ENCODE data around the gene TAX1BP3. TPM values are rescaled to one million over a fixed set of nuclear protein-coding genes. Genes with fewer than 3 reads are reported as not detected.

Gene TAX1BP3
- total and polyA plus RNA-seq, 9 of the 15 experiments (the other 6 are each of a cell fraction or from before 2014, with no cell fraction given): 0.99 to 14.5 (median 6.2) TPM

GRCh38 chr17:3639981-3640596 is 28.3 kb downstream of the TAX1BP3 start:
- POLR2A ChIA-PET: interaction anchor here (0.6 to 1.3 kb wide), 8 partner anchors 9 to 900 kb away, joined by 3 to 5 read pairs (median 3); no protein-coding TSS in a partner anchor
- Histone ChIP-seq H3K36me3 (ENCODE audit: control insufficient read depth, insufficient read depth, low read length) (peaks cover 3% of the 10 kb centered on the region; the same call in 1 of the 3 replicates), H3K27ac (ENCODE audit: extremely low read depth, low read depth, low read length) (peak overlapping the region; percentile 84), H3K9me3 (replicated peaks; ENCODE audit: control insufficient read depth, insufficient read depth, low read depth, low read length) (no peaks in the 10 kb centered on the region), H3K9ac (ENCODE audit: insufficient read depth in 1 of 2, low read depth in 2 of 2, low read length in 2 of 2) (peak overlapping the region; percentile 24 to 40; a peak in 3 of 4 replicates), H4K20me1 (replicated peaks; ENCODE audit: control insufficient read depth, insufficient read depth, low read length) (no peaks in the 10 kb centered on the region), H3K9me1 (ENCODE audit: control insufficient read depth, insufficient read depth, low read length) (no peaks in the 10 kb centered on the region), H3K4me1 (replicated peaks in 1 of 2; ENCODE audit: control insufficient read depth in 2 of 2, insufficient read depth in 2 of 2, low read length in 2 of 2) (peaks cover 21 to 32% of the 10 kb centered on the region in 2 experiments), H2AFZ (ENCODE audit: low read depth, low read length) (peak overlapping the region; percentile 69), H3K27me3 (ENCODE audit: control insufficient read depth in 2 of 2, insufficient read depth in 2 of 2, low read length in 2 of 2) (no peaks in the 10 kb centered on the region), H3K4me2 (ENCODE audit: insufficient read depth, low read length) (peak overlapping the region; percentile 61), H3K4me3 (no peak overlapping the region), H3K79me2 (ENCODE audit: control insufficient read depth, insufficient read depth, low read length) (peaks cover 12% of the 10 kb centered on the region)
- intact Hi-C loops (cut with micrococcal nuclease): loop anchor here (5.0 kb wide), 1 partner anchor 38 kb away; no protein-coding TSS in a partner anchor
- FAIRE-seq: peak; percentile 92
- CTCF ChIA-PET (ENCODE audit: low intra/inter-chr PET ratio): no interaction called here
- in situ Hi-C loops (cut with MboI): no loop called here
- TSS peak; percentile 48 for BruUV-seq (replicated peaks)
- ATAC-seq: peak; percentile 55
- peak; percentile 57 to 84 (median 64) for DNase-seq (ENCODE audit: extremely low read depth in 1 of 4, low spot score in 3 of 4)
- WGBS (ENCODE audit: insufficient coverage, low coverage, missing lambda C conversion rate): 1% methylated on average over 7 of the region's 7 CpGs
- no peak for TF ChIP-seq STAT6 (CRISPR knock-in tag; IDR thresholded peaks at IDR 0.05)
- TF ChIP-seq SOX6 (IDR thresholded peaks at IDR 0.05): peak; percentile 76; the same call in 1 of the 2 replicates
- peak; percentile 70 for TF ChIP-seq DPF2 (IDR thresholded peaks at IDR 0.05)
- TF ChIP-seq ATF1 (CRISPR knock-in tag; IDR thresholded peaks at IDR 0.05): no peak
- peak; percentile 65 for TF ChIP-seq ATF1 (tag; IDR thresholded peaks at IDR 0.05)
- TF ChIP-seq L3MBTL2 (IDR thresholded peaks at IDR 0.05): peak; percentile 80; the same call in 1 of the 2 replicates
- no peak for TF ChIP-seq ZNF239 (CRISPR knock-in tag; IDR thresholded peaks at IDR 0.05)
- TF ChIP-seq OTX1 (CRISPR knock-in tag; IDR thresholded peaks at IDR 0.05): no peak
- 0 out of 2 replicates have a peak, but pooled peaks have one; percentile 18 for TF ChIP-seq GABPA (tag; conservative IDR thresholded peaks at IDR 0.05; ENCODE audit: low read depth)
- TF ChIP-seq ETV6 (IDR thresholded peaks at IDR 0.05; ENCODE audit: borderline replicate concordance in 1 of 2, low read depth in 2 of 2, low read length in 1 of 2): no peak; a peak in 1 of 4 replicates
- TF ChIP-seq ETV6 (CRISPR knock-in tag; IDR thresholded peaks at IDR 0.05; ENCODE audit: borderline replicate concordance): no peak
- peak; percentile 27 for TF ChIP-seq TAF1 (IDR thresholded peaks at IDR 0.05; ENCODE audit: control insufficient read depth, extremely low read depth, insufficient read depth, low read length, severe bottlenecking)
- TF ChIP-seq CTBP1 (IDR thresholded peaks at IDR 0.05; ENCODE audit: borderline replicate concordance): peak; percentile 70
- TF ChIP-seq ATF7 (IDR thresholded peaks at IDR 0.05): peak; percentile 76

Data from K562 (cell line).